Osteocyte (in vitro differentiated cells): Measurements from ENCODE around the gene BPTF. TPM values are rescaled to one million over a fixed set of nuclear protein-coding genes. Genes with fewer than 3 reads are reported as not detected.

Source experiments
- DNase-seq: peaks from one replicate; pipeline ENCODE4 v3.0.0; 2021; ENCODE audit warnings: mixed read lengths; ENCODE audit not compliant: unreplicated experiment; ENCODE audit errors: extremely low spot score
- H3K27ac Mint-ChIP-seq: one replicate; pipeline ENCODE4 v1.8.0; 2021; ENCODE audit warnings: mild to moderate bottlenecking, mixed read lengths; ENCODE audit not compliant: unreplicated experiment
- H3K27me3 Mint-ChIP-seq: one replicate; pipeline ENCODE4 v1.8.0; 2021; ENCODE audit warnings: mixed read lengths; ENCODE audit not compliant: unreplicated experiment
- H3K36me3 Mint-ChIP-seq: one replicate; pipeline ENCODE4 v1.8.0; 2021; ENCODE audit warnings: mixed read lengths; ENCODE audit not compliant: unreplicated experiment
- H3K4me1 Mint-ChIP-seq: one replicate; pipeline ENCODE4 v1.8.0; 2021; ENCODE audit warnings: mixed read lengths; ENCODE audit not compliant: unreplicated experiment
- H3K4me3 Mint-ChIP-seq: one replicate; pipeline ENCODE4 v1.8.0; 2021; ENCODE audit warnings: mild to moderate bottlenecking, moderate library complexity, mixed read lengths; ENCODE audit not compliant: unreplicated experiment
- H3K9me3 Mint-ChIP-seq: one replicate; pipeline ENCODE4 v1.8.0; 2021; ENCODE audit warnings: mixed read lengths; ENCODE audit not compliant: unreplicated experiment
- CTCF ChIP-seq: fragments of 200-600 bp; sonication (generic); IDR thresholded peaks from 2 replicates; pipeline ENCODE4 v1.5.0; 2021; ENCODE audit warnings: antibody characterized with exemption, mild to moderate bottlenecking, moderate library complexity
- total RNA-seq: library from RNA; stranded (reverse); gene quantifications from 2 replicates; pipeline ENCODE4 v1.2.1, GENCODE V29; 2021

Gene BPTF
- total RNA-seq, 1 donor from 2014 or later: 95.7 TPM

DNA sequence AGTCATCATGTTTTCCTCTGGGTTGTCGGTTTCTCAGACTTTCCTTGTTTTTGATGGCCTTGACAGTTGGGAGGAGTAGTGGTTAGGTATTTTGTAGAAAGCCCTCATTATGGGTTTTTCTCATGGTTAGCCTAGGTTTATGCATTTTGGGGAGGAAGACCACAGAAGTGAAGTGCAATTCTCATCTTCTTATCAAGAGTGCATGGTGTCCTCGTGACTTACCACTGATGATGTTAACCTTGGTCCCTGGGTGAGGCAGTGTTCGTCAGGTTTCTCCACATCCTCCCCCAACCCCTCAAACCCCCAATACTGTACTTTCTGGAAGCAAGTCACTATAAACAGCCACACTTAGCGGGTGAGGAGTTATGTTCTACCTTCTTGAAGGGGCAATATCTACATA, 42.3 kb downstream of the BPTF start:
- no peak for TF ChIP-seq CTCF
- Mint-ChIP-seq H3K4me1 (peaks cover 15% of the 10 kb centered on the region), H3K27ac (no peak overlapping the region), H3K9me3 (no peaks in the 10 kb centered on the region), H3K27me3 (no peaks in the 10 kb centered on the region), H3K4me3 (no peak overlapping the region), H3K36me3 (peaks cover 24% of the 10 kb centered on the region)
- DNase-seq: no peak

- Mint-ChIP-seq H3K36me3 (peaks cover 23% of the 10 kb centered on the region), H3K9me3 (no peaks in the 10 kb centered on the region), H3K27ac (no peak overlapping the region), H3K4me1 (peaks cover 13% of the 10 kb centered on the region), H3K27me3 (no peaks in the 10 kb centered on the region), H3K4me3 (no peak overlapping the region)
- TF ChIP-seq CTCF: no peak
- DNase-seq: no peak
Measured at GRCh38 chr17:67868176-67868575, 42.9 kb downstream of the BPTF start.

- TF ChIP-seq CTCF: no peak
- no peak for DNase-seq
- Mint-ChIP-seq H3K4me1 (peaks cover 5% of the 10 kb centered on the region), H3K36me3 (peaks cover 32% of the 10 kb centered on the region), H3K27me3 (no peaks in the 10 kb centered on the region), H3K4me3 (no peak overlapping the region), H3K9me3 (no peaks in the 10 kb centered on the region), H3K27ac (no peak overlapping the region)
Measured at GRCh38 chr17:67879662-67880061, 54.4 kb downstream of the BPTF start.

DNA sequence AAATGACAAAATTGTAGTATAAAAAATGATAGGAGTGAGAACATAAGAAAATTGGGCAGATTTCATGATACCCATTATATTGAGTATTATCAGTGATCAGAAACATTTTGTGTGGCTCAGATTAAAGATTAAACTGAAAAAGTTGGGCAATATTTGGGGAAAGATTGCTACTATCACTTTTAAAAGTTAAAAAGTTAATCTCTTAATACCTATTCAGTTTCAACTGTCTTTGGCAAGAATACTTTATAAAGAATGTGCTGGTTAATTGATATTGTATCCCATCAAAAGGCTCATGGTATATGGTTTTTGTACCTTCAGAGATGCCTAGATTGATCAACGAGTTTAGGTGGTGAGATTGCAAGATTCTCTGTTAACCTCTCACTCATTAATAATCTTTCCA, 55.8 kb downstream of the BPTF start:
- H3K4me3 Mint-ChIP-seq: no peak overlapping the region
- no peak for DNase-seq
- no peak overlapping the region for H3K27ac Mint-ChIP-seq
- H3K9me3 Mint-ChIP-seq: no peaks in the 10 kb centered on the region
- no peak for TF ChIP-seq CTCF
- peaks cover 35% of the 10 kb centered on the region for H3K36me3 Mint-ChIP-seq
- peaks cover 11% of the 10 kb centered on the region for H3K4me1 Mint-ChIP-seq
- no peaks in the 10 kb centered on the region for H3K27me3 Mint-ChIP-seq

- H3K4me1 Mint-ChIP-seq: peaks cover 11% of the 10 kb centered on the region
- peak overlapping the region; percentile 58 for H3K27ac Mint-ChIP-seq
- H3K4me3 Mint-ChIP-seq: no peak overlapping the region
- H3K36me3 Mint-ChIP-seq: peaks cover 36% of the 10 kb centered on the region
- H3K9me3 Mint-ChIP-seq: no peaks in the 10 kb centered on the region
- no peaks in the 10 kb centered on the region for H3K27me3 Mint-ChIP-seq
- no peak for TF ChIP-seq CTCF
- DNase-seq: no peak
Measured at GRCh38 chr17:67884741-67885140, 59.4 kb downstream of the BPTF start.
